Adrenal gland (tissue), 12 donors: ENCODE results near the gene DRAP1. TPM values are rescaled to one million over a fixed set of nuclear protein-coding genes. Genes with fewer than 3 reads are reported as not detected.

Source experiments
- DNase-seq, 7 donors: peaks; one replicate each; pipeline ENCODE4 v3.0.0-alpha.2; 2019 to 2020
- H3K27ac ChIP-seq, 5 donors: fragments of 200-600 bp; sonication (generic) in 4 of 5; 1 replicate in 3 of 5; 2 replicates in 2 of 5; pipeline versions ENCODE4 v1.5.1 to v1.8.0; 2016 to 2020; ENCODE audit warnings: mild to moderate bottlenecking in 1 of 5
- H3K27me3 ChIP-seq: fragments of 200-600 bp; 2 replicates; pipeline ENCODE4 v1.8.0; 2021
- H3K36me3 ChIP-seq, 2 donors: fragments of 200-600 bp; replicated peaks in 1 of 2; 1 replicate in 1 of 2; 2 replicates in 1 of 2; pipeline versions ENCODE4 v1.5.1 to v1.8.0; 2018 to 2022
- H3K4me1 ChIP-seq, 2 donors: fragments of 200-600 bp; replicated peaks in 1 of 2; 1 replicate in 1 of 2; 2 replicates in 1 of 2; pipeline versions ENCODE4 v1.5.1 to v1.8.0; 2018 to 2021
- H3K4me3 ChIP-seq, 4 donors: fragments of 200-600 bp; sonication (generic) in 3 of 4; one replicate each; pipeline ENCODE4 v1.5.1; 2016 to 2018
- H3K9me3 ChIP-seq, 3 donors: fragments of 200-600 bp; sonication (generic) in 1 of 3; replicated peaks in 1 of 3; 1 replicate in 2 of 3; 2 replicates in 1 of 3; pipeline versions ENCODE4 v1.5.1 to v1.8.0; 2016 to 2021
- POLR2A ChIP-seq, 2 donors: fragments of 450-650 bp; IDR thresholded peaks; one replicate each; pipeline ENCODE4 v1.6.1; 2017; ENCODE audit warnings: antibody characterized with exemption in 2 of 2, mild to moderate bottlenecking in 2 of 2, moderate library complexity in 1 of 2
- WGBS, 4 donors: extraction: QIAGEN DNeasy Blood & Tissue Kit in 2 of 4; methylation state at CpG; one replicate each; pipeline versions ENCODE4 v1.1.5 to v1.1.7; 2013 to 2017; 5-methylcytosine and 5-hydroxymethylcytosine counted together
- intact Hi-C, 2 donors: fragments of 100-400 bp; cut with DNase I; formaldehyde crosslinking; loops; one replicate each; pipeline versions ENCODE4 v1.14.1 to v1.15.0; 2022 to 2023
- polyA plus RNA-seq, 3 donors: library from polyadenylated mRNA; stranded (reverse); fragments of 200-250 nt in 2 of 3; fragments of 350-450 nt in 1 of 3; fragmentation: Illumina TruSeq in 1 of 3; extraction: RNeasy Lipid Tissue Mini Kit (QIAGEN cat#74804) in 1 of 3; gene quantifications; one replicate each; pipeline ENCODE4 v1.2.3, GENCODE V29; 2013 to 2014
- total RNA-seq, 9 donors: library from RNA; depleted of rRNA in 4 of 9; stranded (reverse); fragments of >200 nt in 4 of 9; fragments of 120-200 nt in 1 of 9; fragmentation: NEBNext Ultra II Directional in 1 of 9; extraction: Animal tissue kit (Norgen Biotek cat#: 25700) in 1 of 9; gene quantifications; one replicate each; pipeline versions ENCODE4 v1.1.0 to v1.2.4, GENCODE V29; 2013 to 2023
- TF ChIP-seq, protein P1 (sequence below), 6 experiments: fragments of 450-650 bp in 4 of 6; fragments of 200-600 bp in 2 of 6; sonication (generic) in 1 of 6; IDR thresholded peaks; 1 replicate in 5 of 6; 2 replicates in 1 of 6; pipeline versions ENCODE4 v1.5.1 to v1.8.0; 2016 to 2021; ENCODE audit warnings: antibody characterized with exemption in 6 of 6, mild to moderate bottlenecking in 2 of 6, moderate library complexity in 1 of 6
- donor health status: healthy with polysubstance abuse.
- donor health status: Bipolar disorder and iron deficiency.
- donor health status: DM: yes; HTN: yes; CAD: no.
- donor health status: DM: no; HTN: no; CAD: no.
- donor health status: DM: no; HTN: no; CAD: no.
- donor health status: DM: yes; HTN: yes; CAD: no.

The DRAP1 gene
- total and polyA plus RNA-seq, 12 donors: 63.7 to 269 (median 94.9) TPM

DNA sequence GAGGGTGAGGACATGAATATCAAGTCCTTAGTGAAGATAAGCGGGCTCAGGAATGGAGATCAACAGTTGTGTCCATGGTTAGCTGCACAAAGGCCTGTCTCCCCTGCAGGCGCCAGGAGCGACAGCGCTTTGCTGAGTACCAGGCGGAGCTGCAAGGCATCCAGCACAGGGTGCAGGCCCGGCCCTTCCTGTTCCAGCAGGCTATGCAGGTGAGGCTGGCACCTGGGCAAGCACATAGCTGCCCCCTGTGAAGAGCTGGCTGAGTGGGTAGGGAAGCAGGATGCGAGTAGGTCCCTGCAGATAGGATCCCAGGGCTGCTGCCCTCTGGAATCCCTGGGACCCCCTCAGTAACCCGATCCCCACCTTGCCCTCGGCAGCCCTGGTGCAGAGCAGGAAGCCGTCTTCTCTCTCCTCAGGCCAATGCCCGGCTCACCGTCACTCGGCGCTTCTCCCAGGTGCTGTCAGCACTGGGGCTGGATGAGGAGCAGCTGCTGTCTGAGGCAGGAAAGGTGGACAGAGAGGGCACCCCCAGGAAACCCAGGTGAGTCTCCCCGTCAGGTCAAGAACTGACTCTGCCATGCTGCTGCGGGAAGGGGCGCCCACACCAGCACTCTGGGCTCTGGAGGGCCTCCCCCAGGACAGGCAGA is 39.7 kb downstream of the DRAP1 start:
- no peak for DNase-seq
- no peak overlapping the region for H3K27ac ChIP-seq
- no peak overlapping the region for H3K4me3 ChIP-seq
- no peaks in the 10 kb centered on the region for H3K9me3 ChIP-seq
- H3K27me3 ChIP-seq: no peaks in the 10 kb centered on the region
- intact Hi-C loops: loop anchor here in 1 of 2 donors (5.0 kb wide), 1 partner anchor 37 kb away; no protein-coding TSS in a partner anchor
- H3K36me3 ChIP-seq: peaks cover 0 to under 1% of the 10 kb centered on the region in 2 donors
- WGBS, 4 donors: 62 to 66% (median 64%) methylated on average over 11 to 17 of the region's 17 CpGs
- H3K4me1 ChIP-seq: peaks cover 16 to 18% of the 10 kb centered on the region in 2 donors
- TF ChIP-seq POLR2A (IDR thresholded peaks at IDR 0.05): no peak
- TF ChIP-seq, protein P1, sequence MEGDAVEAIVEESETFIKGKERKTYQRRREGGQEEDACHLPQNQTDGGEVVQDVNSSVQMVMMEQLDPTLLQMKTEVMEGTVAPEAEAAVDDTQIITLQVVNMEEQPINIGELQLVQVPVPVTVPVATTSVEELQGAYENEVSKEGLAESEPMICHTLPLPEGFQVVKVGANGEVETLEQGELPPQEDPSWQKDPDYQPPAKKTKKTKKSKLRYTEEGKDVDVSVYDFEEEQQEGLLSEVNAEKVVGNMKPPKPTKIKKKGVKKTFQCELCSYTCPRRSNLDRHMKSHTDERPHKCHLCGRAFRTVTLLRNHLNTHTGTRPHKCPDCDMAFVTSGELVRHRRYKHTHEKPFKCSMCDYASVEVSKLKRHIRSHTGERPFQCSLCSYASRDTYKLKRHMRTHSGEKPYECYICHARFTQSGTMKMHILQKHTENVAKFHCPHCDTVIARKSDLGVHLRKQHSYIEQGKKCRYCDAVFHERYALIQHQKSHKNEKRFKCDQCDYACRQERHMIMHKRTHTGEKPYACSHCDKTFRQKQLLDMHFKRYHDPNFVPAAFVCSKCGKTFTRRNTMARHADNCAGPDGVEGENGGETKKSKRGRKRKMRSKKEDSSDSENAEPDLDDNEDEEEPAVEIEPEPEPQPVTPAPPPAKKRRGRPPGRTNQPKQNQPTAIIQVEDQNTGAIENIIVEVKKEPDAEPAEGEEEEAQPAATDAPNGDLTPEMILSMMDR (IDR thresholded peaks at IDR 0.05): no peak

DNA sequence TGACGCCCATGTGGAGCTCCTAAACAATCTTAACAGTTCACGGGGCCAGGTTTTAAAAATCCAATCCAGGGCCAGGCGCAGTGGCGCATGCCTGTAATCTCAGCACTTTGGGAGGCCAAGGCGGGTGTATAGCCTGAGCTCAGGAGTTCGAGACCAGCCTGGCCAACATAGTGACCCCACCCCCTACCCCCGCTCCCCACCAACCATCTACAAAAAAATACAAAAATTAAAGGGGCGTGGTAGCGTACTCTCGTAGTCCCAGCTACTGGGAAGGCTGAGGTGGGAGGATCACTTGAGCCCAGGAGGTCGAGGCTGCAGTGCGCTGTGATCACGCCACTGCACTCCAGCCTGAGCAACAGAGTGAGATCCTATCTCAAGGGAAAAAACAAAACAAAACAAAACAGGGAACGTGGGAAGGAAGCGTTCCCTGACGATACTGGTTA is 41.6 kb downstream of the DRAP1 start:
- no peak for DNase-seq
- Histone ChIP-seq H3K36me3 (peaks cover 0 to 20% of the 10 kb centered on the region in 2 donors), H3K4me3 (peak overlapping the region; percentile 39 to 100 (median 93)), H3K9me3 (no peaks in the 10 kb centered on the region), H3K27me3 (no peaks in the 10 kb centered on the region), H3K27ac (peak overlapping the region; percentile 57 to 88 (median 82)), H3K4me1 (peaks cover 16 to 21% of the 10 kb centered on the region in 2 donors)
- intact Hi-C loops: loop anchor here (5.0 kb wide), 2 partner anchors 74 to 79 kb away; partner anchors contain the start of gene FIBP (in 1 of the 2)
- WGBS, 4 donors: 45 to 53% (median 48%) methylated on average over 16 of the region's 16 CpGs
- no peak for TF ChIP-seq POLR2A (IDR thresholded peaks at IDR 0.05)

DNA sequence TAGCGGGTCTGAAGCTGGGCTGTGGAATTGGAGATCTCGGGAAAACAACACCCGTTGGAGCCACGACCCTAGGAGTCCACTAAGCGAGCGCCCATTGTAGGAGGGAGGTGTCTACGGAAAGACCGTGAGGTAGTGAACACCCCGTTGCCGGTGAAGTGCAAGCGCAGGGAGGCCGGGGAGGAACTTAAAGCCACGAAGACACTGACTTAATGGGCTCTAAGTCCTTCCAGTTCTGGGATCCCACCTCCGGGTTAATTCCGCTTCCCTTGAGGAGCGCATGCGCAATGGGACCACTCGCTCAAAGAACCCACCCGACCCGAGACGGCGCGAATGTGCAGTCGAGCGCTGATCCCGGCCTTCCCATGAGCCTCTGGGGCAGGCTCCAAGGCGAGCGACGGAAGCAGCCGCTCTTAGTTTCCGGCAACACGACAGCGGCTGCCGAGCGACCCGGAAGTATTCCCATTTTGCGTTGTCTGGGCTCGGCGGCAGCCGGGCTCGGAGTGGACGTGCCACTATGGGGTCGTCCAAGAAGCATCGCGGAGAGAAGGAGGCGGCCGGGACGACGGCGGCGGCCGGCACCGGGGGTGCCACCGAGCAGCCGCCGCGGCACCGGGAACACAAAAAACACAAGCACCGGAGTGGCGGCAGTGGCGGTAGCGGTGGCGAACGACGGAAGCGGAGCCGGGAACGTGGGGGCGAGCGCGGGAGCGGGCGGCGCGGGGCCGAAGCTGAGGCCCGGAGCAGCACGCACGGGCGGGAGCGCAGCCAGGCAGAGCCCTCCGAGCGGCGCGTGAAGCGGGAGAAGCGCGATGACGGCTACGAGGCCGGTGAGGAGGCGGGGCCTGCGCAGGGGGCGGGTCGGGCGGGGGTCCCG is 42.3 kb downstream of the DRAP1 start, which contains the start of gene SART1:
TSS of gene SART1 (plus strand) at position 468 of the 874 bp plus-strand sequence. CDS start at position 515, 47 bp downstream.
- DNase-seq: peak; percentile 95 to 99 (median 97)
- intact Hi-C loops: loop anchor here (5.0 kb wide), 2 partner anchors 74 to 79 kb away; partner anchors contain the start of gene FIBP (in 1 of the 2)
- 0 to 1% (median 0%) methylated on average over 38 to 97 of the region's 97 CpGs for WGBS, 4 donors
- H3K27ac ChIP-seq: peak within 1 kb of the TSS; percentile 57 to 88 (median 82)
- H3K36me3 ChIP-seq: peaks cover 0 to 27% of the 10 kb centered on the region in 2 donors
- H3K9me3 ChIP-seq: no peaks in the 10 kb centered on the region
- H3K4me1 ChIP-seq: peaks cover 16 to 21% of the 10 kb centered on the region in 2 donors
- H3K4me3 ChIP-seq: peak within 1 kb of the TSS; percentile 91 to 100 (median 93)
- no peaks in the 10 kb centered on the region for H3K27me3 ChIP-seq
- TF ChIP-seq, protein P1 (IDR thresholded peaks at IDR 0.05): peak in 1 of 6 experiments; percentile 11
- TF ChIP-seq POLR2A (IDR thresholded peaks at IDR 0.05): peak; percentile 54 to 68

DNA sequence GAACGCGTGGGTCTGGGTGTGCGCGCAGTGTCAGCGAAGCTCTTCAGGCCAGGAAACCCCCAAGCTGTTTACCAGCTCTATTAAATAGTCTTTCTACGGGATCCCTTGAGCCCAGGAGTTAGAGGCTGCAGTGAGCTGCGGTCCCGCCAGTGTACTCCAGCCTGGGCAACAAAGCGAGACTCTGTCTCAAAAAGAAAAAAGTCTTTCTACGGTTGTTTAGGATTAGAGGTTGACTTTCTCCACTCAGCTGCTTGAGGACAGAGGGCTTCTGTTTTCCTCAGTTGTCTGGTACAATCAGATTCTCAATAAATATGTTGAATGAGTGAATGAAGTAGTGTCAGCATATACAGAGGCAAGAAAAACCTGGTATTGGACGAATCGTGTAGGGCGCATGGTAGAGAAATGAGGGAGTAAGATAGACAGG is 42.9 kb downstream of the DRAP1 start:
- TF ChIP-seq, protein P1 (IDR thresholded peaks at IDR 0.05): no peak
- no peak for TF ChIP-seq POLR2A (IDR thresholded peaks at IDR 0.05)
- H3K27me3 ChIP-seq: no peaks in the 10 kb centered on the region
- peak overlapping the region in 3 of 5 donors; percentile 81 to 88 (median 84) for H3K27ac ChIP-seq
- H3K9me3 ChIP-seq: no peaks in the 10 kb centered on the region
- peak overlapping the region in 2 of 4 donors; percentile 95 to 100 for H3K4me3 ChIP-seq
- DNase-seq: no peak
- intact Hi-C loops: loop anchor here (5.0 kb wide), 2 partner anchors 75 to 80 kb away; partner anchors contain the start of gene FIBP (in 1 of the 2)
- WGBS, 4 donors: 3 to 7% (median 5%) methylated on average over 8 to 13 of the region's 13 CpGs
- peaks cover 0 to 33% of the 10 kb centered on the region in 2 donors for H3K36me3 ChIP-seq
- peaks cover 16 to 21% of the 10 kb centered on the region in 2 donors for H3K4me1 ChIP-seq
